HG02885 (cell line): ENCODE results near the gene DHRS7.

Source experiments
- ATAC-seq: cut with Tn5 transposase; IDR thresholded peaks from one replicate; pipeline ENCODE4 v1.9.1; 2021; ENCODE audit warnings: mild to moderate bottlenecking; ENCODE audit not compliant: unreplicated experiment, poor library complexity

DHRS7 gene, protein sequence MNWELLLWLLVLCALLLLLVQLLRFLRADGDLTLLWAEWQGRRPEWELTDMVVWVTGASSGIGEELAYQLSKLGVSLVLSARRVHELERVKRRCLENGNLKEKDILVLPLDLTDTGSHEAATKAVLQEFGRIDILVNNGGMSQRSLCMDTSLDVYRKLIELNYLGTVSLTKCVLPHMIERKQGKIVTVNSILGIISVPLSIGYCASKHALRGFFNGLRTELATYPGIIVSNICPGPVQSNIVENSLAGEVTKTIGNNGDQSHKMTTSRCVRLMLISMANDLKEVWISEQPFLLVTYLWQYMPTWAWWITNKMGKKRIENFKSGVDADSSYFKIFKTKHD

DNA sequence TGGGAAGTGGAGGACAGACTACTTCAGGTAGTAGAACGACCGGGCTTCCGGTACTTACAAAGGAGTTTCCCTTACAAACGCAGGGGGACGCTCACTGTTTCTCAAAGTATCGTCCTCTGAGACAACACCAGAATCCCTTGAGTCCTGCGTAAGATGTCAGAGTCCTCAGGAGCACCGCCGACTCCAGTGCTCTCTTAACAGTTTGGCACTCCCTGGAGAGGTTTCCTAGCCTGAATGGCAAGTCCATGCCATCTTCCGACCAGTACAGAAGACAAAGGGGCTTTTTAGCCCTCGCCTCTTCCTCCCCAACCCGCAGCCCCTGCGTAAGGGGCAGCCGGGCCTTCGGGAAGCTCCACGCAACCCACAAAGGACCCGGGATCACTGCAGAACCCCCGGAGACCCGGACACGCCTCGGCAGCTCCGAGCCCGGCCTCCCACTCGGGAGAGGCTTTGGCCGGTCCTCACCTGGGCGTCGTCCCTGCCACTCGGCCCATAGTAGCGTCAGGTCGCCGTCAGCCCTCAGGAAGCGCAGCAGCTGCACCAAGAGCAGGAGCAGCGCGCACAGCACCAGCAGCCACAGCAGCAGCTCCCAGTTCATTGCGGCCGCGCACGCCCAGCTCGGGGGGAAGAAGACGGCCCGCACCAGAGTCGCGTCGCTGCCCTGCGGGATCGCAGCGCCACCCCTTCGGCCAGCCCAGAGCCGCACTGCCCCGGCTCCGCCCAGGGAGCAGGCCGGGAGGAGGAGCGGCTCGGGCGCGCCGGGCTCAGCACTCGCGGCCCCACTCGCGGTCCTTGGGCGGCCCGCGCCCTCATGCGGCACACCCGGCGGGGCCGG lies at the start of gene DHRS7:
TSS of gene DHRS7 (minus strand) at position 687 of the 835 bp plus-strand sequence. CDS start at position 598, 89 bp downstream.
- ATAC-seq: peak; percentile 88

DNA sequence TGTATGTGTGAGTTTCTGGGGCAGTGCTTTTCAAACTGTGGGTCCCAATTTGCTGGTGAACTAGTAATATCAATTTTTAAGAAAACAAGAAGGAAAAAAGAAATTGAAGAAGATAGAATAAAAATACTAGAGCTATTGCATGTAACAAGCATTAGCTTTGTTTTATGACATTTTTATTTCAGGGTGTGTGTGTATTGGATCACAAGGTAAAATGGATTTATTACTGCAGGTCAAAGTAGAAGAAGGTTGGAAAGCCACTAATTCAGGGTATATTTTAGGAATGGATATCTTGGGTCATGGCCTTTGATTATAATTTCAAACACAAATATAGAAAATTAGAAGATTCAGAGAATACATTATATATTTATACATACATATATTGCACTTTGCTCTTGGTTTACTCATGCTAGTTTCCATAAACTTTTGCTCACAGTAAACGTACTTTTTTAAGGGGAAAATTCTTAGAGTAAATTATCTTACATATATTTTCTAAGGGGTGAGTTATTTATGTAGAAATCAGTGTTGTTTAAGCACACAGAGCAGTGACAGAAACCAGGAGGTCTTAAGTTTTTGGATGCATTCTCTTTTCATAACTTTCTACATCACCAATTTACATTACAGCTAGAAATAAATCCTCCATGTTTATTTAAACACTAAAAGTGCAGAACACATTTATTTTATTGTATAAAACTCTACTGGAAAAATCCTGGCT lies 49.4 kb upstream of the DHRS7 start:
- ATAC-seq: no peak

DNA sequence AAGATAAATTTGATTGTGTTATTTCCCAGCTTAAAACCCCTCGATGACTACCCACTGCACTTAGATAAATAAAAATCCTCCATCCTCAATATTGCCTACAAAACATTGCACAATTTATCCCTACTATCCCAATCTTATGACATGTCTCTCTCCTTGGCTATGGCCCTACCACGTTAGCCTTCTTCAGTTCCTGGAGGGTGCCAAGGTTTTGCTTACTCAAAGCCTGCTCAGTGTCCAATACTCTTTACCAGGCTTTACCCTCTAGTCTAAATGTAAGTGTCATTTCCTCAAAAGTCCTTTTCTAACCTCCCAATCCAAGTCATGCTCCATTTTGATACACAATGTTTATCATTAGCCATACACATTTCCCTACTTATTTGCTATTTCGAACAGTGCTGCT lies 48.8 kb upstream of the DHRS7 start:
- no peak for ATAC-seq

DNA sequence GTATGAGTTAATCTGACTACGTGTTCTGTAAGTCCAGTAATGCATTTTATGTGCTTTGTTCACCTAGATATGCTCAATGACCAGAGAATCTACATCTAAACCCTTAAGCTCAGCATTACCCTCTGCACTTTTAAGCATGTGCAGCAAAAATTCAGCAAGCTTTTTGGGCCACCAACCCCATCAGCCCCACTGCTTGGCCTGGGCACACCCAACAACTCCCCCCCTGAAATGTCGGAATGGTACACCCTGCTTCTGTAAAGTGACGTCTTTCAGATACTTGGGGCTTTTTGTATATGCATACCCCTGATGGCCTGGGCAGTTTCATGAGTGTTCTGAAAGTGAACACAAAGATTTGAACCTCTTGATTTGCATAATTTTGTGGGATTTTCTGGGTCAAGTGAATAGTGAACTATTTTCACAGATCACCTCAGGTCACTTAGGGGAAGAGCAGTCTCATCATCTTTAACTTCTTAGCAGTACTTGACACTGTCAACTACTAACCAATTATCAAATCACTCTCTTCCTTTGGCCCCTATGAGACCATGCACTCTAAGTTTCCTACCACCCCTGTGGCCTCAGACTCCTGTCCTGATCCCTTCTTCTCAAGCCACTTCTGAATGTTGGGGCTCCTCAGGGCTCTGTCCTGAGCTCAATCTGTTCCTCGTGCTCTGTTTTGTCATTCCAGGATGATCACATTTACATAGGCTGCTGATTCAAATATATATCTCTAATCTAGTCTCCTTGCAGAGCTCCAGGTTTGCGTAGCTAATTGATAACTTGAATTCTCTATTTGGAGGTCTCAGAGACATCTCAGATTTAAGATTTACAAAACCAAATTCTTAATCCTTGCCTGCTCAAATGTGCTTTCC lies 47.5 kb upstream of the DHRS7 start:
- peak; percentile 91 for ATAC-seq

DNA sequence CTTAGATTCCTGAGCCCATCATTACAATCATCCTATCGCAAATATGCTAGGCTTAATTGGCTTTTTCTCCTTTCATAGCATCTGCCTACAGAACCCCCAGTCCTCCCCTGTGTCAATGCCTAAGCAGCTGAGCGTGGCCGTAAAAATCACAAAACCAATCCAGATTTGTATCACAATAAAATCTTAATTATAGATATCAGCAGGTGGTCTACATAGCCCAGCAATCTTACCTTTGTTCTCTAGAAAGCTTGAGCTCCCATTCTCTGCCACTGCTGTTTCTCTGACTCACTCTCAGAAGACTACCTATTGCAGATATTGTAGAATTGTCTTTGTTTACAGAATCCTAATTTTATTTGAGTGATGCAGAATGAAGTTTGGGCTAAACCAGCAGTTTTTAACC lies 46.0 kb upstream of the DHRS7 start:
- no peak for ATAC-seq

DNA sequence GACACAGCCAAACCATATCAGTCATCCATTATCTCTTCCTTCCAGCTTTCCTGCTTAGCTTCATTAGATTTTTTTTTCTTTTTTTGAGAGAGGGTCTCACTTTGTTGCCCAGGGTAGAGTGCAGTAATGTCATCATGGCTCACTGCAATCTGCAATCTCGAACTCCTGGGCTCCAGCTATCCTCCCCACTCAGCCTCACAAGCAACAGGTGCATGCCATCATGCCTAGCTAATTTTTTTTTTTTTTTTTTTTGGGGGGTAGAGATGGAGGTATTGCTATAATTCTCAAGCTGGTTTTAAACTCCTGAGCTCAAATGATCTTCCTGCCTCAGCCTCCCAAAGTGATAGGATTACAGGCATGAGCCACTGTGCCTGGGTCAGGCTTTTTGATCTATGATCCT lies 45.5 kb upstream of the DHRS7 start:
- ATAC-seq: no peak

DNA sequence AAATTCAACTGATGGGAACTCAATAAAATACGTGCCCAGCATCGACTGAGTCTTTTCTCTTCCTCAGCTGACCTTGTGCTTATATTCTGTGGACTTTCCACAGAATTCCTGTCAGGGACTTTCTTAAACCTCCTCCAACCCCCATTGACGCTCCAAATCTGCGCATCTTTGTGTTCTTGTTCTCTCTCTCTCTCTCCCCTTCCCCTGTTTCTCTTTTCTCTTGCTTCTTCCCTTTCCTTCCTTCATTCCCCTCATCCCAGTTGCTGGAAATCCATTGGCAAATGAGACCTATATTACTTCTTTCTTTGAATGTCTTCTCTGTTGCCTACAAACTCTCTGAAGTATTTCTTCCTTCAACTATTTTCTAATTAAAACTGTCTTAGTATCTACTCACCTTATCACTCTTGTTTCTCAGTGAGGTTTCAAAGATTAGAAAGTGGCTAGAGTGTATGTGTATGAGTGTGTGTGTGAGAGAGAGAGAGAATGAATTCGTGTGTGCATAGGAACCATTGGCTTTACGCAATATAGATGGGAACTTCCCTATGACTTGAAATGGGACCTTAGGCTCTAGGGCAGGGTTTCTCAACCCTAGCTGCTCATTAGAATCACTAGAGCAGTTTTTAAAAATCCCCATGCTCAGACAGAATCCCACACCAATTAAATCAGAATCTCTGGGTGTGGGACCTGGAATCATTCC lies 41.8 kb upstream of the DHRS7 start:
- peak; percentile 42 for ATAC-seq

DNA sequence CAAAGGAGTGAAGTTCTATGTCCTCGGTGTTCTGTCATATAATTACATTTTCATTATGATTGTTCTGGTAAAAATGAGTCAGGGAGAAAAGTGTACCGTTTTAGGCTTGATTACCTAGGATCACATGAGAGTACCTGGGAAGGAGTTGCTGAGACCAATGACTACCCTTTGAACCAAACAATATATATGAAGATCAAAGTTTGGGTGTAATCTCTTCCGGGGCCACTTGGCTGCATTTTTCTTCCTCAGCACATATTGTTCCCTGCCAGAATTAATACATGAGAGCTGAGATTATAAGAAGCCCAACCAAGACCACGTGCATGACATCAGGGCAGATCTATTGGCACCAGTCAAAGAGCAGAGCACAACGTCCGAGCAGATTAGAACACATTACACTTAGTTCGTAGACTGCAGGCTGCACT lies 41.1 kb upstream of the DHRS7 start:
- ATAC-seq: no peak

DNA sequence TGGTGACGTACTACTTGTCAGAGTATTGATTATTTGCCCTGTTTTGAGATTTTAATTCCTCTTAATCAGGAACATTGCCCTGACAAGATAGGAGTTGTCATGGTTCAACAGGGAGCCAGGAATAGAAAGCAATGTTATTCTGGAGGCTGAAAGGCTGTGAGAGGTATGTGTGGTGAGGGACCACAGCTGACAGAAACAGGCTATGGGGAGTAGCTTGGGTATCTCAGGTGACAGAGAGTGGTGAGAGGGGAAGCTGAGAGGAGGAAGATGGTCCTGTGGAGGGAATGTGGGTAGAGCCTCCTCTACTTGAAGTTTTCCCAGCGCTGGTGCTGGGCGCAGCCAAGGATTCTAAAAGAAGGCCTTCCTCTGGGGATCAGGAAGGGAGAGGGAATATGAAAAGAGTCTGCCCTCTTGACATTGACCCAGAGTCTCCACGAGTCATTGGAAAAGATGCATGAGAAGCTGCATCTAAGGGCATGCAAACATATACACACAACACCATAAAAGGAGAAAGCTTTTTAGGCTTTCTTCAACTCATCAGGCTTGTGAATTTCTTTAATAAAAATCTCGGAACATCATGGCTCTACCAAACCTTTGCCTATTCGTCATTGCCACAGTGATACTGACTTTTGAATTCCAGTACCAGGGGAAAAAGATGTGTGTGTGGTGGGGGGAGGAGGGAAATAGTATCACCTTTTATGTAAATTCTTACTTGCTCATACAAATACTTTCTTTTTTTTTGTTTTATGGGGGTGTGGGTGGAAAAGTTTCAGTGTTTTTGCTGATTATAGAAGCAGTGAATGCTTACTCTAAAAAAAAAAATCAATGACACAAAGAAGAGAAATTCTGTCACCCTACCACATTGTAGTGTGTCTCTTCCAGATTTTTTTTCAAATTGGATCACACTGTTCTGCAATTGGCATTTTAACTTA lies 39.9 kb upstream of the DHRS7 start:
- peak; percentile 59 for ATAC-seq

DNA sequence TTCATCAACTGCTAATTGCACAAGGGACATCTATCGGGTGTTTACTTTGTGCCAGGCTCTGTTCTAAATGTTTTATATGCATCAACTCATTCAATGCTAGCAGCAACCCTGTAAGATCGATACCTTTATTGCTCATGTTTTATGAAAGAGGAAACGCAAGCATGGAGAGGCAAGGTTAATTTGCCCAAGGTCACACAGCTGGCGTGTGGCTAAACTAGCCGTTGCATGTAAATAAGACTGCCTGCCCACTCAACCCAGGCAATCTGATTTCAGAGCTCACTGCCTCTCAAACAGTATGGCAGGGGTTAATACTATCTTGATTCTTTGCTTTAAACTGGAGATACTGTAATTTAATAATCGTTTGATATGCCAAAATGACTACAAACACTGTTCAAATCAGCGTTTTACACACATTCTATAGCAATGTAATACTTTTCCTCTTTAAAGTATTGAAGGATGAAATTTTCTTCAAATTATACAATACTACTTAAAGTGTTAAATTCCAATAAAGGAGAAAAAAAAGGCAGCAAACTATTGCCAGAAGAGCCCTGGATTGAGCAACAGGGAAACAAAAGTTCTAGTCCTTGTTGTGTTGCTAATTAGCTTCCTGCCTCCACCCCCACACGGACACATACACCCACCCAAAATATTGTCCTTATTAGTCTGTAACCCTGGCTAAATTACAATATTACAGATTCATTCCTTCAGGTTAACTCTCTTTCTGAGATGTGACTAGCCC lies 39.1 kb upstream of the DHRS7 start:
- peak; percentile 75 for ATAC-seq

DNA sequence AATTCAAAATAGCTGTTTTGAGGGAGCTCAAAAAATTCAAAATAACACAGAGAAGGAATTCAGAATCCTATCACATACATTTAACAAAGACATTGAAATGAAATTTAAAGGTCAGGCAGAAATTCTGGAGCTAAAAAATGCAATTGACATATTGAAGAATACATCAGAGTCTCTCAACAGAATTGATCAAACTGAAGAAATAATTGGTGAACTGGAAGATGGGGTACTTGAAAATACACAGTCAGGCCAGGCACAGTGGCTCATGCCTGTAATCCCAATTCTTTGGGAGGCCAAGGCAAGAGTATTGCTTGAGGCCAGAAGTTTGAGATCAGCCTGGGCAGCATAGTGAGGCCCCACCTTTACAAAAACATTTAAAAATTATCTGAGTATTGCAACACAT lies 34.1 kb upstream of the DHRS7 start:
- ATAC-seq: no peak

DNA sequence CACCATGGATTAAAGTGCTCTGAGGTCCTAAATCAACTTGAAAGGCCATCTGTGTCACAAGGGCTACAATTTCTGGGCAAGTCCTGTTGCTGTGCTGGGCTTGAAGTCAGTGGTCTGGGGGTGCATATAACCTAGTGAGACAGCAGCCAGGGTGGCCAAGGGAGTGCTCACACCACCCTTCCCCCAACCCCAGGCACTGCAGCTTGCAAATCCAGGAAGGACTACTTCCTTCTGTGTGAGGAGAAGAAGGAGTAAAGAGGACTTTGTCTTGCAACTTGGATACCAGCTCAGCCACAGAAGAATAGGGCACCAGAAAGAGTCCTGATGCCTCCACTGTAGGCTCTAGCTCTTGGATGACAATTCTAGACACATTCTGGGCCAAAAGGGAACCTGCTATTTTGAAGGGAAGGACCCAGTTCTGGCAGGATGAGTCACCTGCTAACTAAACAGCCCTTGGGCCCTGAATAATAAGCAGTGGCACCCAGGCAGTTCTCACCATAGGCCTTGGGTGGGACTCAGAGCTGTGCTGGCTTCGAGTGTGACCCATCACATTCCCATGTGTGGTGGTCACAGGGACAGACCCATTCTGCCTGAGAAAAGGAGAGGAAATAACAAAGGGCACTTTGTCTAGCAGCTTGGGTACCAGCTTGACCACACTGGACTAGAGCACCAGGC lies 32.6 kb upstream of the DHRS7 start:
- ATAC-seq: no peak

DNA sequence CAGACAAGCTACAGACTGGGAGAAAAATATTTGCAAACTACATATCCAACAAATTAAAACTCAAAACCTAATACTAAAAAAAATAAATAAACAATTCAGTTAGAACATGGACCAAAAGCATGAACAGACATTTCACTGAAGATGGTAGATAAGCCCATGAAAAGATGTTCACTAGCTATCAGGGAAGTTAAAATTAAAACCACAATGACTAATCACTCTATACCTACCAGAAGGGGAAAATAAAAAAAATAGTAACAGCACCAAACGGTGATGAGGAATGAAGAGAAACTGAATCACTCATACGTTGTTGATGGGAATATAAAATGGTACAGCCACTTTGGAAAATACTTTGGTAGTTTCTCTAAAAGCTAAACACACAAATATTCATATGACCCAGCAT lies 31.1 kb upstream of the DHRS7 start:
- ATAC-seq: no peak

DNA sequence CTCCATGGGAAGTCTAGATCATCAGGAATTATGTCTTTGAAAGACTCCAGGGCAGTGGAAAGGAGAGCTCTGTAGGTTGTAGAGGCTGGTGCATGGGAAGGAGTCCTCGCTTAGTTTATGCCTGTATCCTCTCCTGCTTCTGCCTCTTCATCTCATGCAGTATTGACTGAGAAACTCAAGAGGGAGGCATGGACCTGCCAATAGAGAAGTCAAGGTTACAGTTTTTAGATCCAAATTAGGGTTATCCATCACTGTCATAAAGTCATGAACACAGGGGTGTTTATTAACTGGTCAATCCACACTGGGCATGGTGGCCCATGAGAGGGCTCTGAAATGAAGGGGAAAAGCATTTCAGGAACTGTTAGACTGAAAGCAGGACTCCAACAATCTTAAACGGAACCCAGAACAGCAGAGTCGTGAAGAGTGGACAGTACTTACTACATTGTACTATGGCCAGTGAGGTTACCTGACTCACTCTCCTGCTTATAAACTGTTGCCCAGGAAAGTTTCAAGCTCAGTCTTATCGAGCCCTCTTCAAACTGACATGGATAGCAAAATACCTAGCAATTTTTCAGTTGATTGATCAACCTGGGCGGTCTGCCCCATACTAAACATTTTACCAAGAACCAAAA lies 30.1 kb upstream of the DHRS7 start:
- ATAC-seq: peak; percentile 79

DNA sequence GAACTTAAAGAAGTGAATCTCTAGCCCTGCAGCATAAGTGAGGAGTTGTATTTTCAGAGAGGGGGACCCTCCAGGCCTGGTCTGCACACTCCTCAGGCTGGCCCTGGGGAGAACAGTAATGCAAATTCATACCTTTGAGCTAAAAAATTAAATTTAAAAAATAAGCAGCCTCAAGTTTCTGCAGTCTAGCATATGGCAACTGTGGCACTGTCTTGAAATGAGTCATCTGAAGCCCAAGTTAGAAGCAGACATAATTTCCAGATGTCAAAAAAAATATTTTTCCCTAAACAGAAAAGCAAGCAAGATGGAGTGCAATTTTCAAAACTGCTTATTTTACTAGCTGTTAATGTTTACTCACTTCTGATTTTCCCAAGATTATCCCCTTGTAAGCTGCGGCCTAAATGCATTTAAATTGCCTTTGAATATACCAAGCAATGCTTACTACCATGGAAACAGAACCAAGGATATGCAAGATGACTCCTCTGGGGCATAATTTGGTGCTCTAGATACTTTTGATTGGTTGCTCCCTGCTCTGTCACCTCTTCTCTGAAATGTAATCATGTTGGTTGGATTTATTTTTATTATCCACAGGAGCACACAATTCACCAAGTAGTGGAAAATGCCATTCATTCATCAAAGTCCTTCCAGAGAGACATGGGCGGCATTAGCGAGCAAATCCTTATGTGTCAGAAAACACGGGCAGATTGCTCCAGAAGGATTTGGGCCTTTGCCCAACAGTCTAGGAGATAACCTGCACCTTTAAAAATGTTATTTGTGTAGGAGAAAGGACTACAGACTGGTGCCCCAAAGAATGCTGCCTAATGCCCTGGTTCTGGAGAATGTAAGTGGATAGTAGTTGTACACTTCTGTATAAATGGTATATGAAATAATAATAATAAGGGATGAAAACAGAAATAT lies 25.0 kb upstream of the DHRS7 start:
- ATAC-seq: peak; percentile 59

DNA sequence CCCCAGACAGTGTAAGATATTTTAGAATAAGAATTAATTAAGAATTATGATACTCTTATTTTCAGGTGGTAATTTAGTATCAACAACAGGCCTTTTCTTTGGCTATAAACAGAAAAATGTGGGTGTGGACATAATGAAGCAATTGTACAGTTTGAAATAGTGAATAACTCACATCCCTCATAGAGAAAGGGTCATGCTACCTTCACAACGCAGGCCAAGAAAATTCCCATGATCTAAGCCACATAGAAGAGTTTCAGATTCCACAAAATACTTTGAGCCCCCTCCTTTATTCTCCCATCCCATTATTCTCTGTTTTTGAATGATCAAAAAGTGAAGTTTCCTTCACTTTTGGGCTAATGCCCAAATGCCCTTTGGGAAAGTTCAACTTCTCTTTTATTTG lies 23.5 kb upstream of the DHRS7 start:
- ATAC-seq: no peak
